ENCODE results near the gene PLXDC1. TPM values are rescaled to one million over a fixed set of nuclear protein-coding genes. Genes with fewer than 3 reads are reported as not detected.

The PLXDC1 gene
- total RNA-seq, 1 donor from 2014 or later, result 15.8 TPM

DNA sequence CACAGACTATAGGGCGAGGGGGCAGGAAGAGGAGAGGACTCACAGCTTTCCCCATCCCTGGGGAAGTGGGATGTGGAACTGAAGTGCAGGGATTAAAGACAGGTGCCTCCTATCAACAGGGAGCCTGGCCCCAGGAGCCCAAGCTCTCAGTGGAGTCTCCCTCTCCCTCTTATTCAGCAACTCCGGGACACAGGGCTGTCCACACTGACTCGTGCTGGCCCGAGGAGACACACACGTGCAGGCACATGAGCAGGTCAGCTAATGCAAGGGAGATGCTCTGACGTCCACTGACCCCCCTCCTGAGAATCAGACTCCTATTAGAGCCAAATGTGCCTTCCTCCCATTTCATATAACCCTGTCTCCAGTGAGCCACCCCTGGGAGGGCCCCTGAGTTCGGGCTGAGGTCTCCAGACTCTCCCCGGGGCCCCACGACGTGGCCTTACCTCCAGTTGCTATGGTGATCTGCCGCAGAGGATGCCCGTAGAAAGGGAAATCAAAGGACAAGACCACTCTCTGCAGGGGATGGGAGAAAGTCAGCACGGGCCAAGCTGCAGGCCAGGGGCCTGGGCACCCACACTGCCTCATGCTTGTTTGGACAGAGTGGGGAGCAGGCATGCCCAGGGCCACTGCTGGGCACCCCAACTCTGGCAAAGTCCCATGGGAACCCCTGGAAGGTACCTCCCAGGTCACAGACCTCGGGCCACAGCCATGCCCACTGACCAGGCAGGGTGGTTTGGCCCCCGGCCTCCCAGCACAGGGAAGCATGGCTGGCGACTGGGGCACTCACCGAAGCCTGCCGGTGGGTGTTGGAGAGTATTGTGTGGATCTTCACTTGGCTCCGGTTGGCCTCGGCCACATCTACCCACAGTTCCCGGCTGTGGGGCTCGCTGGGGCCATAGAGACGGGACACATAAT is 42.7 kb downstream of the PLXDC1 start:
- no peak for ATAC-seq
- no peak for DNase-seq
- intact Hi-C loops (cut with micrococcal nuclease), result no loop called here

DNA sequence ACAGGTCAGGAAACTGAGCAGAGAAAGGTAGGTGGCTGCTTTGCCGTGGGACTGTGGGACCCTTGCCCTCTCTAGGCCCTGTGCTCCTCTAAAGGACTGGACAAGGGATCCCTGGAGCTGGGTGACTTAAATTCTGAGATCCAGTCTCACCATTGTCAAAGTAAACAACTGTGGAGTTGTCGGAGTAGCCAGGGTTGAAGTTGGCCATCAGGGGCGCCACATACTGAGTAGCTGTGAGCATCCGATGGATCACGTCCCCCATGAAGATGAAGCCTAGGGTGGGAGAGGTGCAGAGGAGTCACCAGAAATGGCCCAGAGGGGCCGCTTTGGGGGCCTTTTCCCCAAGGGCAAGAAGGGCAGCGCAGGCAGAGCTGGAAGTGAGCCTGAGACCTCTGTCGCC is 43.5 kb downstream of the PLXDC1 start:
- intact Hi-C loops (cut with micrococcal nuclease), result no loop called here
- DNase-seq (no peak), ATAC-seq (no peak)

DNA sequence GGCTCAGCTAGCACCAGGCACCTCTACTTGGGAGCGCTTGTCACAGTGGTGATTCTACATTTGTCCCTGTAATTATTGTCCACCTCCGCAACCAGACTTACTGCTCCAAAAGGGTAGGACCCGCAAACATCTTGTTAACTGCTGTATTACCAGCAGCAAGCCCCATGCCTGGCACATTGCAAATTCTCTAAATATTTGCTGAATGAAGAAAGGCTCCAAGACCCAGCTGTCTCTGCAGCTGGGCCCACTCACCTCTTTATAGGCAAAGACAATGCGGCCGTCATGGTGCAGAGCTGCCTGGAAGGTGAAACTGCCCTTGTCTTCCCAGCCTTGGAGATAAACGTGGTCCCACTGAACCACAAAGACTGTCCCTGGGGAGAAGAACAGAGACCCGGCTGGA is 44.3 kb downstream of the PLXDC1 start:
- intact Hi-C loops (cut with micrococcal nuclease), result no loop called here
- no peak for DNase-seq
- no peak for ATAC-seq

DNA sequence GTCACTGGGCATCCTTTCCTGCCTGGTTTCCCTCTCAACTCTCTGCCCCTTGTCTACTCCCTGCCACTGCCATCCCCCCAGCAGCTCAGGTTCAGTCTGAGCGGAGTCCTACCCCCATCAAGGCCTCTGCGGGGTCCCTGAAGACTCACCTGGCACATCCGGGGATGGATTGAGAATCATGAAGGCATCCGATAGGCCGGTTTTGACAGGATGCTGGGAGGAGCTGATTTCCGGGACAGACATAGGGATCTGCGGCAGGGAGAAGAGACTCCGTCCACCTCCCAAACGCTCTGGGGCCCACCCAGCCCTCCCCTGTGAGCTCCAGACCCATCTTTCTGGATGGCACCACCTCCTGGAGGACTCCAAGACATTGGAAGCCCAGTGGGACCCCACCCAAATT is 45.7 kb downstream of the PLXDC1 start:
- DNase-seq (no peak), ATAC-seq (no peak)
- intact Hi-C loops (cut with micrococcal nuclease), result no loop called here

DNA sequence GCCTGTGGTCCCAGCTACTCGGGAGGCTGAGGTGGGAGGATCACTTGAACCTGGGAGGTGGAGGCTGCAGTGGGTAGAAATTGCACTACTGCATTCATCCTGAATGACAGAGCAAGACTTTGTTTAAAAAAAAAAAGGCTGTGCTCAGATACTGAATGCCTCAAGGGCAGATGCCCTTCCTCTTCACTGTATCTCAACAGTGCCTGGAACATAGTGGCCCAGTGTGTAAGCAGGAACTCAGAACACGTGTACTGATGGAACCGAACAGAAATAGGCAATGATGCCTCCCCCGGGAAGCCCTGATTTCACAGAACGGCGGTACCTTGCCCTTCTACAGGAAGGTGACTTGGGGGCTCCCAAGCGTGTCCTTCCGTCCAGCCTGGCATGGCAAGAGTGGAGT is 46.8 kb downstream of the PLXDC1 start:
- peak; percentile 53 for ATAC-seq

DNA sequence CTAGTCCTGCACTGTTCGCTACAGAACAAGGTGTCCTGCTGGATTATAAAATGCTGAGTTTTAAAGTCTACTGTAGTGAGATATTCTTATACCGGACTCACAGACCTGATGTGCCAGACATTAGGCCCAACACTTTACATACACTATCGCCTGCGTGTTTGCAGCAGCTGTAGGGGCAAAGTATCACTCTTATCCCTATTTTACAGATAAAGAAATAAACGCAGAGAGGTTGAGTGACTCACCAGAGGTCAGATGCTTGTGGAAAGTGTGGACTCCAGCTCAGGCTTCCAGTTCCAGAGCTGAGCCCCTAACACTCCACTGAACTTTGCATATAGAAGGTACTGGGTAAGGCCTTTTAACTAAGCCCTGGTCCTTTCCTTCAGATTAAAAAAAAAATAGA is 47.4 kb downstream of the PLXDC1 start:
- ATAC-seq (no peak), DNase-seq (no peak)
- intact Hi-C loops (cut with micrococcal nuclease), result no loop called here

More for the DNA sequence above, 46.8 kb downstream of the PLXDC1 start:
- DNase-seq, result no peak
- intact Hi-C loops (cut with micrococcal nuclease), result no loop called here

DNA sequence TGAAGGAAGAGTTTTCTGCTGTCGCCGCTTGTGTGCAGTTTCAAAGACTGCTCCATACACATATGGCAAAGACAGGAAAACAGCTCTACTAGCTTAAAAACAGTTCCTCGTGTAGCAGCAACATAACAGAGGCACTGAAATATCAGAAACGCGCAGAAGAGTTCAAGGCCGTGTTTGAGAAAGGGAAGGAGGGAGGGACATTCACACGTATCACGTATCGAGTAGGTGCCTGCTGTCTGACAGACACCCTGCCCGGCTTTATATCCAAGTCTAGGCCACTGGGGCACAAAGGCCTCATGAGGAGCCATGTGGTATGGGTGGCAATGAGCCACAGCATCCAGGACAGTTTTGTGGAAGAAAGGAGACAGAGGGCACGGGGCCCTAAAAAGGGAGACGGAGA is 50.3 kb downstream of the PLXDC1 start:
- ATAC-seq, result no peak
- intact Hi-C loops (cut with micrococcal nuclease), result no loop called here
- no peak for DNase-seq

DNA sequence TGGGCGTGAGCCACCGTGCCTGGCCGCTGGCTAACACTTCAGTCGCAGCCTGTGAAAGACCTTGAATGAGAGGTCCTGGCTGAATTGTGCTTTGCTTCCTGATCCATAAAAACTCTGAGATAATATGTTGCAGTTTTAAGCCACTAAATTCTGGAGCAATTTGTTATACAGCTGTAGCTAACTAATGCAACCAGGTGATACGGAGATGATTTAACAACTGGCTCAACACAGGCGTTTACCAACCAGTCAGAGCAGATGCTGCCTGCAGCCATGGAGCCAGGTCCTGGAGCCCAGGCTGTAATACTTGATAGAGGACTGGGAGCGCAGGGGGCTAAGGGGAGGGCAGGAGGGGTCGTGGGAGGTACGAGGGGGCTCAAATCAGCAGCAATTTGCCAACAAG is 50.9 kb downstream of the PLXDC1 start:
- ATAC-seq, result no peak
- intact Hi-C loops (cut with micrococcal nuclease), result no loop called here
- DNase-seq, result no peak

DNA sequence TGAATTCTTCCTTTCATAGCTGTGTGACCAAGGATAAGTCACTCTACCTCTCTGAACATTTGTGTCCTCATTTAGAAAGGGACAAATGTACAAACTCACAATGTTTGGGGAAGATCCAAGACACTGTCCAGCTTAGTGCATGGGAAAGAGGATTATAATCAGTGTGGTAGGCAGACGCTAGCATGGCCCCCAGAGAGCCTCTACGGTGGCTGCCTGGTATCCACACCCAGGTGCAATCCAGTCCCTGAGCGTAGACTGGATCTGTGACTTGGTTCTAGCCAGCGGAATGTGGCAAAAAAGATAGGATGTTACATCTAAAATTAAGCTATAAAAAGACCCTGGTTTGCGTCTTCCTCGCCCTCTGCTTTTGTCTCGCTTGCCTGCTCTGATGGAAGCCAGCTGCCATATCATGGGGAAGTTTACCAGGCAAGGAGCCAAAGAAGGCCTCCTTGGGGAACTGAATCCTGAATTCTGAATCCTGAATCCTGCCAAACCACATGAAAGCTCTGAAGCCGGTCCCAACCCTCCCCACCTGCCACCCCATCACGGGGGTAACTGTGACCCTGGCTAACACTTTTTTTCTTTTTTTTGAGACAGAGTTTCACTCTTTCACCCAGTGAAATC is 51.7 kb downstream of the PLXDC1 start:
- intact Hi-C loops (cut with micrococcal nuclease), result loop anchor here (10.0 kb wide), 1 partner anchor 45 kb away; no protein-coding TSS in a partner anchor
- ATAC-seq, result peak; percentile 68
- DNase-seq, result peak; percentile 61

DNA sequence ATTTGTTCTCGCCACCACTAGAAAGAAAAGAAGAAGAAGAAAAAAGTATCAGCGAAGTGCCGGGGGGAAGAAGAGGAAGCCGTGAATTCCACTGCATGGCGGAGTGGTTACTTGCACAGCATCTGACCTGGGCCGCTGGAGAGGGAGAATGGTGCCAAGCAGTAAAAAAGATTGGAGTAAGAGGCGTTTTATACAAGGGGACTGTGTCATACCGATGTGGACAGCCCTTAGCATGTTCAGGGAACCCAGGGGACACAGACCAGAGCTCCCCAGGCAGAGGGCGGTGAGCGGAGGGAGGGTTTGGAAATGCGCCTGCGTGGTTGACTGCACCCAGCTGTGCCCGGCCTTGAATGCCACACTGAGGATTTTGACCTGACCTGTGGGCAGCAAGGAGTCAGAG is 52.8 kb downstream of the PLXDC1 start:
- ATAC-seq (no peak), DNase-seq (no peak)
- intact Hi-C loops (cut with micrococcal nuclease), result loop anchor here (10.0 kb wide), 1 partner anchor 46 kb away; no protein-coding TSS in a partner anchor

DNA sequence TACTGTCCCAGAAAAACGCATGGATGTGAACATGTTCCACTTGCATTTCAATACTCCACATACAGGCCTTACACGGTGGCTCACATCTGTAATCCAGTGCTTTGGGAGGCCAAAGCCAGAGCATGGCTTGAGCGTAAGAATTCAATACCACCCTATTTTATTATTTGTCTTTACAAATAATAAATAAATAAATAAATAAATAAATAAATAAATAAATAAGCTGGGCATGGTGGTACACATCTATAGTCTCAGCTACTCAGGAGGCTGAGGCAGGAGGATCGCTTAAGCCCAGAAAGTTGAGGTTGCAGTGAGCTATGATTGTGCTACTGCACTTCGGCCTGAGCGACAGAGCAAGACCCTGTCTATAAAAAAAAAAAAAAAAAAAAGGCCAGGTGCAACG is 53.9 kb downstream of the PLXDC1 start:
- intact Hi-C loops (cut with micrococcal nuclease), result loop anchor here (10.0 kb wide), 1 partner anchor 47 kb away; no protein-coding TSS in a partner anchor
- no peak for DNase-seq
- ATAC-seq, result no peak

DNA sequence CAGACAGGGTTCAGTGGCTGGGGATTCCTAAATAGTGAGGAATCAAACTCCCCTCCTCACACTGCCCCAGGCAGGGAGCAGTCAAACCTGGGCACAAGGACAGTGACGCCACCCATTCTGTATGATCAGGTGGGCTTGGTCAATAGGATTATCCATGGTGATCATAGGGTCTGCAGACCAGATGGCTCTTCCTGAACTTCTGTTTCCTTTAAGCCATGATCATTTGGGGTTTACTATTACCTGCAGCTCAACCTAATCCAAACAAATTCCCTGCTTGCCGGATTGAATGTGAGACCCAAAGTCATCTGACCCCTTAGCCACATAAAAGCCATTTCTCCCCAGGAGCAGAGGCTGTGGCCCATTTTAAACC is 54.3 kb downstream of the PLXDC1 start:
- no peak for DNase-seq
- intact Hi-C loops (cut with micrococcal nuclease), result loop anchor here (10.0 kb wide), 1 partner anchor 48 kb away; no protein-coding TSS in a partner anchor

DNA sequence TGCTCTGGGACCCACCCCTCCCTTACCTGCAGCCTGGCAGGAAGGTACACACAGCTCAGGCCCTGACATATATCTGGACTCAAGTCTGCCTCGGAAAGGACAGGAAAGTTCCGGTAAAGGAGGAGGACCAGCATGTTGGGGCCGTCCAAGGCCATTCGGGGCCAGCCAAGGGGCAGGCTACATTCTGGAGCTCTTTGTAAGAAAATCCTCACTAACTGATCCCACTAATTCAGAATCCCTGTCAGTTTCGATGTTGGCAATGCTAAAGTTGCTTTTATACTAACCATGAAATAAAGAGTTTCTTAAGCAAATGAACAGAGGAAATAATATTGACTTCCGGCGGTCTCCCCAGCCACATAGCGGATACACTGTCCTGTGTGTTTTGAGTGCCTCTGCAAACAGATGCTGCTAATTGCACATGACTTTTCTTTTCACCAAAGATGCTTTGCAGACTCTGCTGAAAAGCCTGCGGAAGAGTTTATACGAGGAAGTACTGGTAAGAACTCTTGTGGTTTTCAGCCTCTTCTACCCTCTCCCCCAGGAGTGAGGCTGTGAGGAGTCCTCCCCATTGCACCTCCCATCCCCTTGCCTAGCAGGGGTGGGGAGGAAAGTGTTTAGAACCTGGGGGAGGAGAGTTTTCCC is 54.8 kb downstream of the PLXDC1 start:
- ATAC-seq (peak; percentile 28), DNase-seq (peak; percentile 56)
- intact Hi-C loops (cut with micrococcal nuclease), result loop anchor here (10.0 kb wide), 1 partner anchor 48 kb away; no protein-coding TSS in a partner anchor

More for the DNA sequence above, 54.3 kb downstream of the PLXDC1 start:
- no peak for ATAC-seq

DNA sequence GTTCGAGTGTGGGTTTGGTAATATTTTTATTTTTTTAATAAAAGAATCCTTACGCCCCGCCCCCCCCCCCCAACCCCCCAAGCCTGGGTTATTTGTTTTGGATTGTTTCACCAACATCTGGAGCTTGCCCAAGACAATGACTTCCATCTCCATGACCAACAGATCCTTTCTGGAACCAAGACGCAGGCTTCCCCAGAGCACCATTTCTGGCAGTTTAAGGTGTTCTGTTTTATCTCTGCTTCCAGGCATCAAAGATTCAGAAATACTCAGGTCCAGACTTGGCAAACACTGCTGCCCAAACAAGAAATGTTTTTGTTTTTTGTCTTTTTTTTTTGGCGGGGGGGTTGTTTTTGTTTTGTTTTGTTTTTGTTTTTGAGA is 56.1 kb downstream of the PLXDC1 start:
- DNase-seq (no peak), ATAC-seq (peak; percentile 28)
- intact Hi-C loops (cut with micrococcal nuclease), result loop anchor here (10.0 kb wide), 1 partner anchor 50 kb away; no protein-coding TSS in a partner anchor

DNA sequence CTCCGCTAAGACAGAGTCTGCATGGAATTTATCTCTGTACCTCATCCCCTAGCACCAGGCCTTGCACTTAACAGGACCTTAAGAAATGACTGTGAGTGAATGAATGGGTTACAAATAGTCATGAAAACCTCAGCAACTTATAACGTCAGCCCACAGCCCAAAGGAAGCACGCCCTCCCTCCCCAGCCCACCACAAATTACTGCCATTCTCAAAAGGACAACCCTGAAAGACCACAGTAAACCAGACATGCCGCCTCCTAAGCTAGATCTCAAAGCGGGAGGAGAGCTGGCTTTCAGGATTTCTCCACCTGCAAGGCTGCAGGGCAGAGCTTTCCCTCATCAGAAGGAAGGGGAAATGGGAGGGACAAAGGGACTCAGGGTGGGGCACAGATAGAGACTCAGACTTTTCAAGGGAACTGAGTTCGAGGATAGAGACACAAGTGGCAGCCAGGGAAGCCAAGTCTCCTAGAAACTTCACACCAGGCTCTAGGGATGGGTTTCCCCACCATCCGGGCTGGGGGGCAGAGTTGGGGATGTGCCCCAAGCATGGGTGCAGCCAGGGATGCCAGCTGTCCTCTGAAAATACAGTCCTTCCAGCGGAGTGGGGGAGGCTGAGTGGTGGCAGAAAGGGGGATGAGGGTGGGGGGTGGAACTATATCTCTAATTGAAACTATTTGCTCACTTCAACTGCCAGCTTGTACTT is 56.7 kb downstream of the PLXDC1 start:
- ATAC-seq (peak; percentile 7), DNase-seq (no peak)
- intact Hi-C loops (cut with micrococcal nuclease), result loop anchor here (10.0 kb wide), 1 partner anchor 50 kb away; no protein-coding TSS in a partner anchor

DNA sequence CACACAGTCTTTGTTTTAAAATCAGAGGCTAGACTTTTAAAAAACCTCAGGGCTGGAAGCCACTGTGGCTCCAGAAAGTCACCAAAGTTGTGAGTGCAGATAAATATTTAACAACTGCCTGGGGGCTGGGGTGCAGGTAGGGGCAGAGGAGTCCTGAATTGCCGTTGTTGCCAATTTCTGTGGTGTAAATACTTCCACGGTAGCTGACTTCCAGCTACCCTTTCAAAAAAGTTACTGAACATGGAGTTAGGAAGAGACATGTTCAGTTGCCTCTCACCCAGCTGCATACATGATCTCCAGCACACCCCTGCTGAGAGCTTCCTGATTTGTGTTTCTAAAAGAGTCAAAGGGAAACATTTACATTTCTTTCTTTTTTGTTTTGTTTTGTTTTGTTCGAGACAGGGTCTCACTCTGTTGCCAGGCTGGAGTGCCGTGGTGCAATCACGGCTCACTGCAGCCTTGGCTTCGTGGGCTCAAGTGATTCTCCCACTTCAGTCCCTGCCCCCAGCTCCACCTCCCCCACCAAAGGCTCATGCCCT is 58.7 kb downstream of the PLXDC1 start:
- intact Hi-C loops (cut with micrococcal nuclease), result loop anchor here (10.0 kb wide), 1 partner anchor 52 kb away; no protein-coding TSS in a partner anchor
- ATAC-seq (no peak), DNase-seq (no peak)

DNA sequence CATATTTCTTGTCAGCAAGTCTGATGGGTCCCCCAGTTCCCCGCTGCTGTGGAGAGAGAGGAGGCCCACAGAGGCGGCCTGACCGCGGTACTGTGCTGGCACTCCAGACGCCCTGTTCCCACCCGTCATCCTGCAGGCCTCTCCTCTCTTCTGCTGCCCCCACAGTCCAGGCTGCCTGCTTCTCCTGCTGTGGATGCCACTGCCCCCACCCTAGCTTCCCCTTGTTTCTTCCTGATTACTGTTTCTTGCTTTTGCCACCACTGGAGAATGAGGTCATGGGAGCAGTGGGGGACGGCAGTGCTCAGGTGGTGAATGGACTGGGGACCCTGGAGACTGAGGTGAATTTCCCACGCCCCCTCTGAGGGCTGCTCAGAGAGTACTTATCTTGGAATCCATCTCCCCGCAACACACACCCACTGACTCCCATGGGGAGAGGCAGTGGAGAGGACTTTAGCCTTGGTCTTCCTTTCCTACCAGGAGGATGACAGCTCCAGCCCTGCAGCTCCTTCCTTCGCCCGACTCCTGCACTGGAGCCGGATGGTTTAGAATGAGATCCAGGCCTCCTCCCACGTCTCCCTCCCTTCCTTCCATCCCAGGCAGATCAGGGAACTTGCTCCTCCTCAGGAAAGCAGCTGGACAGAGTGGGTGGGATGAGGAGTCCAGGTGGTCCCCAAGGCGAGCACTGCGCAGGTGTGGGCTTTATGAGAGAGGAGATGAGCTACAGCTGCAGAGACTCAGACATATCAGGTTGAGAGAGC is 60.4 kb downstream of the PLXDC1 start:
- no peak for ATAC-seq
- intact Hi-C loops (cut with micrococcal nuclease), result loop anchor here (10.0 kb wide), 1 partner anchor 54 kb away; no protein-coding TSS in a partner anchor

DNA sequence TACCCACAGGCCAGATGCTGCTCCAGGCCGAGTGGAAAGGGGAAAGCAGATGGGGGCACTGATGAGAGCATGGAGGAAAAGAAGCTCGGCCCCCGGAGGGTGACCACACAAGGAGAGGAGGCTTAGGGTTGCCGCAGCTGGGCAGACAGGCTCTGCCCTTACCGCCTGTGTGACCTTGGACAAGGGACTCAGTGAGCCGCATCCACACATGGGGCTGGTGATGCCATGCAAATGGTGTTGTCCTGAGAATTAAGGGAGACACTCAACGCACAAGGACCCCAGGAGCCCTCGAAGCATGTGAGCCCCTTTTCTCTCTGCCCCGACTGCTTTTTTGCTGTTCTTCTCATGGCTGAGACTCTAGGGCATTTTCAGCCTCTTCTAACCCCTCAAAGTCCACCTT is 61.0 kb downstream of the PLXDC1 start:
- ATAC-seq, result no peak
- intact Hi-C loops (cut with micrococcal nuclease), result loop anchor here (10.0 kb wide), 1 partner anchor 54 kb away; no protein-coding TSS in a partner anchor
- no peak for DNase-seq

More for the DNA sequence above, 60.4 kb downstream of the PLXDC1 start:
- no peak for DNase-seq

Measured in left ventricle myocardium superior (tissue), 1 donor.